Suprapubic skin (tissue), 4 donors: ENCODE results near the gene TTC22.

ENCODE experiments used
- CTCF ChIP-seq, 2 donors: fragments of 200-600 bp in 1 of 2; fragments of 450-650 bp in 1 of 2; sonication (generic) in 1 of 2; IDR thresholded peaks; one replicate each; pipeline ENCODE4 v1.5.1; 2016 to 2019; ENCODE audit warnings: antibody characterized with exemption in 2 of 2, mild to moderate bottlenecking in 1 of 2, moderate library complexity in 1 of 2
- EP300 ChIP-seq: sonication (generic); formaldehyde crosslinking; IDR thresholded peaks from one replicate; pipeline ENCODE4 v1.6.1; 2017; ENCODE audit warnings: antibody characterized with exemption
- POLR2A ChIP-seq, 2 donors: fragments of 450-650 bp; IDR thresholded peaks; one replicate each; pipeline ENCODE4 v1.6.1; 2017; ENCODE audit warnings: antibody characterized with exemption in 2 of 2, mild to moderate bottlenecking in 2 of 2, moderate library complexity in 2 of 2
- POLR2AphosphoS5 ChIP-seq, 3 donors: sonication (generic); formaldehyde crosslinking; IDR thresholded peaks; one replicate each; pipeline ENCODE4 v1.6.1; 2017; ENCODE audit warnings: antibody characterized with exemption in 3 of 3

- TF ChIP-seq CTCF (IDR thresholded peaks at IDR 0.05) (no peak), EP300 (no peak), POLR2A (IDR thresholded peaks at IDR 0.05) (no peak), POLR2AphosphoS5 (IDR thresholded peaks at IDR 0.05) (no peak)
Observed at GRCh38 chr1:54837002-54837853, 36.1 kb upstream of the TTC22 start.
